ENCODE measurements around the gene ZBTB38.

Gene ZBTB38

GRCh38 chr3:141355242-141355641 lies 13.1 kb upstream of the ZBTB38 start:
- H3K4me1 ChIP-seq (ENCODE audit: insufficient read depth, low read length), result no peaks in the 10 kb centered on the region
- H3K27ac ChIP-seq (ENCODE audit: low read depth, low read length), result no peak overlapping the region
- H3K27me3 ChIP-seq (ENCODE audit: control insufficient read depth in 1 of 2, insufficient read depth in 2 of 2, low read length in 2 of 2), result no peaks in the 10 kb centered on the region
- no peaks in the 10 kb centered on the region for H3K9me3 ChIP-seq (ENCODE audit: low read length)
- H3K36me3 ChIP-seq (ENCODE audit: insufficient read depth, low read length), result no peaks in the 10 kb centered on the region
- no peak overlapping the region for H3K4me3 ChIP-seq (ENCODE audit: low read depth in 1 of 2, low read length in 2 of 2)
- no peak overlapping the region for H3K9ac ChIP-seq (ENCODE audit: low read length)

- Histone ChIP-seq H3K27me3 (ENCODE audit: control insufficient read depth in 1 of 2, insufficient read depth in 2 of 2, low read length in 2 of 2) (no peaks in the 10 kb centered on the region), H3K27ac (ENCODE audit: low read depth, low read length) (no peak overlapping the region), H3K36me3 (ENCODE audit: insufficient read depth, low read length) (no peaks in the 10 kb centered on the region), H3K4me1 (ENCODE audit: insufficient read depth, low read length) (peaks cover 5% of the 10 kb centered on the region), H3K4me3 (ENCODE audit: low read depth in 1 of 2, low read length in 2 of 2) (no peak overlapping the region), H3K9ac (ENCODE audit: low read length) (no peak overlapping the region), H3K9me3 (ENCODE audit: low read length) (no peaks in the 10 kb centered on the region)
These were observed 12.3 kb upstream of the ZBTB38 start for GRCh38 chr3:141356046-141356445.

DNA sequence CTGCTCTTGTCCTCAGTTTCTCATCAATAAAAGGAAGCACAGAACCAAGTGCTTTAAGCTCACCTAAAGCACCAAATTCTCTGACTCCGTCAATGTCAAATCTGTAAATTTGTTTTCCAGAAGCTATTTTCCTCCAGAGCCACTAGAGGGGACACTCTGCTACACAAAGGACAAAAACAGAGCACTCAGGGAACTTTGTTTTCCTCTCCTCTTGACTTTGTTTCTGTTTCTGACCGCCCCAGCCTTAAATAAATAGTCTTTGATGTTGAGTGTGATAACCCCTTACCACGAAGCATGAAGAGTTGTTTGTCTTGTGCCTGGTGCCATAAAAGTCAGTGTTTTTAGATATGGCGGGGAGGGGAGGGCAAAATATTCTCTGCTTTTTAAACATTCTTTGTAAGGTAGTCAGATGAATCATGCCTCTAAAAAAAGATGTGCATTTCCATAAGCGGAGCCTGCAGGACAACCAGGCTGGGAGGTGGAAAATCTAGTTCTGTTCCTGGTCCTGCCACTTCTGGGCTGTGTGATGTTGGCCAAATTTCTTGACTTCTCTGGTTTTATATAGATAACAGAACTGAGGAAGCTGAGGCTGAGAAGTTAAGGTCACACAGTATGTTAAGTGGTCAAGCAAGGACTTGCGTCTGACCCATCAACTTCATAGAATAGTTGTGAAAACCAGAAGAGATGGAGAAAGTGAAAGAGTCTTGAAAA lies 7.3 kb upstream of the ZBTB38 start:
- Histone ChIP-seq H3K36me3 (ENCODE audit: insufficient read depth, low read length) (no peaks in the 10 kb centered on the region), H3K27ac (ENCODE audit: low read depth, low read length) (peak overlapping the region; percentile 22), H3K9me3 (ENCODE audit: low read length) (no peaks in the 10 kb centered on the region), H3K4me3 (ENCODE audit: low read depth in 1 of 2, low read length in 2 of 2) (peak overlapping the region; percentile 24 to 42), H3K4me1 (ENCODE audit: insufficient read depth, low read length) (peaks cover 14% of the 10 kb centered on the region), H3K9ac (ENCODE audit: low read length) (peak overlapping the region; percentile 31), H3K27me3 (ENCODE audit: control insufficient read depth in 1 of 2, insufficient read depth in 2 of 2, low read length in 2 of 2) (no peaks in the 10 kb centered on the region)

GRCh38 chr3:141362736-141363135 lies 5.6 kb upstream of the ZBTB38 start:
- H3K27me3 ChIP-seq (ENCODE audit: control insufficient read depth in 1 of 2, insufficient read depth in 2 of 2, low read length in 2 of 2), result no peaks in the 10 kb centered on the region
- no peak overlapping the region for H3K9ac ChIP-seq (ENCODE audit: low read length)
- H3K9me3 ChIP-seq (ENCODE audit: low read length), result no peaks in the 10 kb centered on the region
- no peaks in the 10 kb centered on the region for H3K36me3 ChIP-seq (ENCODE audit: insufficient read depth, low read length)
- H3K27ac ChIP-seq (ENCODE audit: low read depth, low read length), result no peak overlapping the region
- no peak overlapping the region for H3K4me3 ChIP-seq (ENCODE audit: low read depth in 1 of 2, low read length in 2 of 2)
- H3K4me1 ChIP-seq (ENCODE audit: insufficient read depth, low read length), result peaks cover 28% of the 10 kb centered on the region

DNA sequence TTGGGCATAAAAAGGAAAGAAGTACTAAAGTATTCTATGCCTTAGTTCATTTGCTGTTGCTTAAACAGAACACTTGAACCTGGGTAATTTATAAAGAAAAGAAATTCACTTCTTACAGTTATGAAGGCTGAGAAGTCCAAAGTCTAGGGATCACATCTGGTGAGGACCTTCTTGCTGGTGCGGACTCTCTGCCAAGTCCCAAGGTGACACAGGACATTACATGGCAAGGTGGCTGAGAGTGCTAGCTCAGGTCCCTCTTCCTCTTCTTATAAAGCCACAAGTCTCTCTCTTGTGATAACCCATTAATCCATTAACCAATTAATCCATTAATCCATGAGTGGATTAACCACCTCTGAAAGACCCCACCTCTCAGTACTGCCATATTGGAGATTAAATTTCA lies 3.1 kb upstream of the ZBTB38 start:
- no peak overlapping the region for H3K27ac ChIP-seq (ENCODE audit: low read depth, low read length)

DNA sequence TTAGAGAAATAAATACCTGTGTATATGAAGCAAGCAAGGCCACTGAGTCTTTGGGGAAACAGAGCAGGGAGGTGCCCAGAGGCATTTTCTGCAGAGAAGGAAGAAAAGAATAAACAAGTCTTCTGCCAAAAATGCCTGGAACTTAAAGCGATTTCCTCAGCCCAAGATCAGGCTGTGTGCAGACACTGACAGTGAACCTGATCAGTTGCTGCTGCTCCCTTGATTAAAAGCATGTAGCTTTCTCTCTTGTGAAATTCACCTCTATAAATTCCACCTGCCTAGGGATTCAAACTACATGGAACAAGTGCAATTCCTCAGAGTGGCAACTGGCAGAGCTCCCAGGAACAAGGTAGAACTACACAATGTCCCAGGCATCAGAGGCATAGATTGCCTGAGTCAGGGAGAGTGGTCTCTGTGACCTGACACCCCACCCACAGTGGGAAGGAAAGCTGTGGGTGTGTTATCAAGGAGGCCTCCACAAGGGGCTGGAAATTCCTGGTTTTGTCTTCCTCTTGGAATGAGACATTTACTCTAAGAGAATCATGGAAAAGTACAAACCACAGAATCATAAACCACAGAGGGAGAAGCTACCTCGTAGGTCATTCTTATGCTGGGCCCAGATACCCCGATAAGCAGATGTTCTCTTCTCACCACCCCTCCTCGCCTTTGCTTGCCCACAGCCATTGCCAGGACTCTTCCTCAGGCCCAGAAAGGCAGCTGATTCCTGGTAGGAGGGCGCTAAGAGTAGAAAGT lies 1.8 kb upstream of the ZBTB38 start:
- Histone ChIP-seq H3K4me3 (ENCODE audit: low read depth in 1 of 2, low read length in 2 of 2) (no peak overlapping the region), H3K36me3 (ENCODE audit: insufficient read depth, low read length) (no peaks in the 10 kb centered on the region), H3K9me3 (ENCODE audit: low read length) (no peaks in the 10 kb centered on the region), H3K27me3 (ENCODE audit: control insufficient read depth in 1 of 2, insufficient read depth in 2 of 2, low read length in 2 of 2) (no peaks in the 10 kb centered on the region), H3K27ac (ENCODE audit: low read depth, low read length) (peak overlapping the region; percentile 72), H3K9ac (ENCODE audit: low read length) (no peak overlapping the region), H3K4me1 (ENCODE audit: insufficient read depth, low read length) (peaks cover 41% of the 10 kb centered on the region)

More for the DNA sequence above, 3.1 kb upstream of the ZBTB38 start:
- Histone ChIP-seq H3K36me3 (ENCODE audit: insufficient read depth, low read length) (no peaks in the 10 kb centered on the region), H3K27me3 (ENCODE audit: control insufficient read depth in 1 of 2, insufficient read depth in 2 of 2, low read length in 2 of 2) (no peaks in the 10 kb centered on the region), H3K4me1 (ENCODE audit: insufficient read depth, low read length) (peaks cover 50% of the 10 kb centered on the region), H3K9ac (ENCODE audit: low read length) (no peak overlapping the region), H3K9me3 (ENCODE audit: low read length) (no peaks in the 10 kb centered on the region), H3K4me3 (ENCODE audit: low read depth in 1 of 2, low read length in 2 of 2) (no peak overlapping the region)

- H3K36me3 ChIP-seq (ENCODE audit: insufficient read depth, low read length), result no peaks in the 10 kb centered on the region
These were observed 1.1 kb upstream of the ZBTB38 start for GRCh38 chr3:141367038-141367730.

DNA sequence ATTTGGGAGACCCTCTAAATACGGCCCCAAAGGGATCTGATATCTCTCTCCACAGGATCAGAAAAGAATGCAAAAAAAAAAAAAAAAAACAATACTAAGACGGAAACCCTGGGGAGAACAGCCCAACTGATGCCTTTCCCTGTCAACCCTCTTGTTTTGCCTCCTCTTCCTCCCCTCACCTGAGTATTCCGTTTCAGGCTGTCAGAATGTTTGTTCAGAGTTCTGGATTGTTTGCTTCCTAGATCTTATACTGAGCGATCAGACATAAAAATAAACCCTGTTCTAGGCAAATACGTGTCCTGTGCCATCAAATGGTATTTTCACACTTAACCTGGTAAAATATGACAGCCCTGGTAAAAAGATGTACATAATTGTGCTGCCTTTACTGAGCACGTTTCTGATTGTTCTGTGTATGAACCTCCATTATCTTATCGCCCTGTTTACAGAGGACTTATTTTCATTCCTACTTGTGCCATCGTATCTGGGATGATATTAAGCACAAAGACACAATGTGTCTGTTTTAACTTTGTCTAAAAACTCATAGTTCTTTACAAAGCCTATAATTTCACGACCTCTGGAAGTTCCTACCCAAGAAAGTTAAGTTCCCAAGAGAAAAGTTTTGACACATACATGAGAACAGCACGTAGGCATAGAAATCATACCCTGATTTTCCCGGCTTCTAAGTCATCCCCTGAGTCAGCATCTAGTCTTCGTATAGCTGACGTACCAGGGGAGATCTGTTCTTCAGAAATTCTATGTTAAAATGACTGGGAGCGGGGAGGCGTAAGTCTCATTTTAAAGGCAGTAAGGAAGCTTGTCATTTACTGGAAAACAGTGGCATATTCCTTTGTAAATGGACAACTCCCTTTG lies 856 bp downstream of the ZBTB38 start:
- Histone ChIP-seq H3K4me1 (ENCODE audit: insufficient read depth, low read length) (peaks cover 38% of the 10 kb centered on the region), H3K27ac (ENCODE audit: low read depth, low read length) (peak overlapping the region; percentile 48)

More at GRCh38 chr3:141367038-141367730, 1.1 kb upstream of the ZBTB38 start:
- Histone ChIP-seq H3K9me3 (ENCODE audit: low read length) (no peaks in the 10 kb centered on the region), H3K4me1 (ENCODE audit: insufficient read depth, low read length) (peaks cover 38% of the 10 kb centered on the region), H3K27me3 (ENCODE audit: control insufficient read depth in 1 of 2, insufficient read depth in 2 of 2, low read length in 2 of 2) (no peaks in the 10 kb centered on the region), H3K9ac (ENCODE audit: low read length) (no peak overlapping the region), H3K4me3 (ENCODE audit: low read depth in 1 of 2, low read length in 2 of 2) (no peak overlapping the region), H3K27ac (ENCODE audit: low read depth, low read length) (peak overlapping the region; percentile 72)

DNA sequence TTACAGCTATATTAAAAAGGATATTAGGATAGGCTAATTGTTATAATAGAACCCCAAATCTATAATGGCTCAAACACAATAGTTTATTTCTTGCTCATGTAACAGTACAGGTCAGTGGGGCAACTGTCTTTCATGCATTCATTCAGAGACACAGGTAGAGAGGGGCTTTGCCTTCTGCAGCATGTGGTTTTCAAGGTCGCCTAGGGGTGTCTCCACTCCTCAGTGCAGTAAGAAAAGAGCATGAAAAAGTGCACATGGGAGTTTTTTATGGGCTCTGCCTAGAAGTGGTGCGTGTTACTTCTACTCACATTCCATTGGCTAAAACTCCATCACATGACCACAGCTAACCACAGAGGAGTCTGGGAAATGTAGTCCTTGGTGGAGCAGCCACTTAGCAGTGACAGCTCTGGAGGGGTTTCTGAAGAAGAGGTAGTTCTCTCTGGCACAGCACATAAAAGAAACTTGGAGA lies 1.8 kb downstream of the ZBTB38 start:
- Histone ChIP-seq H3K36me3 (ENCODE audit: insufficient read depth, low read length) (no peaks in the 10 kb centered on the region), H3K9ac (ENCODE audit: low read length) (no peak overlapping the region), H3K27ac (ENCODE audit: low read depth, low read length) (no peak overlapping the region), H3K27me3 (ENCODE audit: control insufficient read depth in 1 of 2, insufficient read depth in 2 of 2, low read length in 2 of 2) (no peaks in the 10 kb centered on the region), H3K9me3 (ENCODE audit: low read length) (no peaks in the 10 kb centered on the region), H3K4me3 (ENCODE audit: low read depth in 1 of 2, low read length in 2 of 2) (no peak overlapping the region), H3K4me1 (ENCODE audit: insufficient read depth, low read length) (peaks cover 38% of the 10 kb centered on the region)

More for the DNA sequence above, 856 bp downstream of the ZBTB38 start:
- H3K9me3 ChIP-seq (ENCODE audit: low read length), result no peaks in the 10 kb centered on the region
- H3K27me3 ChIP-seq (ENCODE audit: control insufficient read depth in 1 of 2, insufficient read depth in 2 of 2, low read length in 2 of 2), result no peaks in the 10 kb centered on the region
- no peak overlapping the region for H3K9ac ChIP-seq (ENCODE audit: low read length)
- peak overlapping the region in 1 of 2 donors; percentile 24 for H3K4me3 ChIP-seq (ENCODE audit: low read depth in 1 of 2, low read length in 2 of 2)
- no peaks in the 10 kb centered on the region for H3K36me3 ChIP-seq (ENCODE audit: insufficient read depth, low read length)

- Histone ChIP-seq H3K27me3 (ENCODE audit: control insufficient read depth in 1 of 2, insufficient read depth in 2 of 2, low read length in 2 of 2) (no peaks in the 10 kb centered on the region), H3K9me3 (ENCODE audit: low read length) (no peaks in the 10 kb centered on the region), H3K4me3 (ENCODE audit: low read depth in 1 of 2, low read length in 2 of 2) (no peak overlapping the region), H3K27ac (ENCODE audit: low read depth, low read length) (no peak overlapping the region), H3K36me3 (ENCODE audit: insufficient read depth, low read length) (no peaks in the 10 kb centered on the region), H3K9ac (ENCODE audit: low read length) (no peak overlapping the region), H3K4me1 (ENCODE audit: insufficient read depth, low read length) (peaks cover 28% of the 10 kb centered on the region)
These were observed 3.6 kb downstream of the ZBTB38 start for GRCh38 chr3:141371882-141372281.

Data from muscle layer of colon (tissue), 2 donors.